ENCODE data around the gene NSD1. TPM values are rescaled to one million over a fixed set of nuclear protein-coding genes. Genes with fewer than 3 reads are reported as not detected.

The NSD1 gene
- total and polyA plus RNA-seq, 10 of the 15 experiments (the other 5 are each of a cell fraction or from before 2014, with no cell fraction given), result 7.0 to 57.9 (median 30.4) TPM

DNA sequence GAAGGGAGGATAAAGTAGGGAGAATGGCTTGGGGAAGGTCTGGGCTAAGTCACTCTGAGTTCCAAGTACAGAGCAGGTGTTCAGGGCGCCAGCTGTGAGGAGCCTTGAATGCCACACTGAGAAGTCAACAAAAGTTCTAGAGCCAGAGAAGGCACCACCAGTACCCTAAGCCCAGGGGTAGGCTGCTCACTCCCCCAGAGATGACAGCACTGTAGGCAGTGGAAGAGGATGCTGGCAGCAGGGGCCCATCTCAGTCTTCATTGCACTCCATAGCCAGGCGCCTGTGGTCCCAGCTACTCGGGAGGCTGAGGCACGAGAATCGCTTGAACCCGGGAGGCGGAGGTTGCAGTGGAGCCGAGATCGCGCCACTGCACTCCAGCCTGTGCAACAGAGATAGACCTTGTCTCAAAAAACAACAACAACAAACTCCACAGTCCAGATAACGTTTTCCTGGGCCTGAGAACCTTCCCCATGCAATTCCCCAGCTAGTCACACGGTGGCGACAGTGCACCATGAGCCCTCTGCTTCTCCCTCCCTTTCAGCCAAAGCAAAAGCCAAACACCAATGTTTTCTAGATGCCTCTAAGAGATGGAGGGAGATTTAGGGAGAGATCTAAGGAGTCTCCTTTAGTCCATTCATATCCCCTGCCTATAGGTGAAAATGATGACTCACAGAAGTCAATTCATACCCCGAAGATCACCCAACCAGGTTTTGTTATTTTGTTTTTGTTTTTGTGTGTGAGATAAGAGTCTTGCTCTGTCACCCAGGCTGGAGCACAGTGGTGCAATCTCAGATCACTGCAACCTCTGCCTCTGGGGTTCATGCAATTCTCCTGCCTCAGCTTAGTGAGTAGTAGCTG lies 19.8 kb upstream of the NSD1 start:
- in situ Hi-C loops (cut with MboI), result loop anchor here (5.0 kb wide), 1 partner anchor 461 kb away; no protein-coding TSS in a partner anchor
- ChIA-PET CTCF (interaction anchor here (0.6 to 8.0 kb wide), 65 partner anchors 8 to 455 kb away, joined by 3 to 159 read pairs (median 4); partner anchors contain the start of genes FGFR4, PRELID1 and RAB24), POLR2A (interaction anchor here (0.6 to 1.7 kb wide), 4 partner anchors 20 to 188 kb away, joined by 3 to 4 read pairs (median 4); partner anchors contain the start of gene NSD1), RAD21 (ENCODE audit: unreplicated experiment) (interaction anchor here (0.5 to 5.8 kb wide), 29 partner anchors 10 to 724 kb away, joined by 3 to 77 read pairs (median 5); no protein-coding TSS in a partner anchor), SMC1A (ENCODE audit: uncharacterized antibody, unreplicated experiment) (interaction anchor here (0.6 to 6.6 kb wide), 31 partner anchors 11 to 453 kb away, joined by 3 to 70 read pairs (median 5); no protein-coding TSS in a partner anchor)
- DNase-seq (ENCODE audit: low read depth, low spot score), result peak; percentile 55
- Histone ChIP-seq H2AFZ (ENCODE audit: control insufficient read depth, low read depth, low read length) (peak overlapping the region; percentile 83), H3K36me3 (ENCODE audit: control insufficient read depth in 2 of 2, insufficient read depth in 2 of 2, low read length in 1 of 2) (no peaks in the 10 kb centered on the region), H3K79me2 (ENCODE audit: control insufficient read depth, insufficient read depth, low read length) (no peaks in the 10 kb centered on the region), H3K27me3 (replicated peaks in 1 of 2; ENCODE audit: control insufficient read depth in 2 of 2, insufficient read depth in 2 of 2, low read length in 1 of 2) (no peaks in the 10 kb centered on the region), H3K27ac (ENCODE audit: control insufficient read depth, insufficient read depth) (no peak overlapping the region), H3K4me2 (ENCODE audit: control insufficient read depth, insufficient read depth) (no peak overlapping the region; the same call in 1 of the 2 replicates), H3K9me3 (replicated peaks; ENCODE audit: control insufficient read depth, insufficient read depth, low read length) (no peaks in the 10 kb centered on the region), H3K4me1 (ENCODE audit: control insufficient read depth, insufficient read depth, low read length) (peaks cover 3% of the 10 kb centered on the region; the same call in 1 of the 2 replicates), H3K9ac (ENCODE audit: control insufficient read depth, insufficient read depth, low read length) (no peak overlapping the region), H3K4me3 (no peak overlapping the region), H4K20me1 (ENCODE audit: control insufficient read depth, insufficient read depth) (no peaks in the 10 kb centered on the region)
- BruUV-seq (replicated peaks), result no TSS peak
- 15% methylated on average over 14 of the region's 14 CpGs for WGBS (ENCODE audit: insufficient coverage, insufficient replicate concordance, low lambda C conversion rate, missing lambda C conversion rate)
- peak; percentile 97 for FAIRE-seq
- peak; percentile 81 for ATAC-seq
- intact Hi-C loops (cut with micrococcal nuclease; ENCODE audit: unreplicated experiment), result loop anchor here (2.0 to 10.0 kb wide), 7 partner anchors 124 to 453 kb away; partner anchors contain the start of genes DOK3, PRELID1 and RAB24
- peak; percentile 75 for TF ChIP-seq YY1 (IDR thresholded peaks at IDR 0.05; ENCODE audit: low read depth, low read length)
- TF ChIP-seq WRNIP1 (IDR thresholded peaks at IDR 0.05; ENCODE audit: borderline replicate concordance, low read depth, low read length), result peak; percentile 87; the same call in 1 of the 2 replicates
- TF ChIP-seq, protein P1, sequence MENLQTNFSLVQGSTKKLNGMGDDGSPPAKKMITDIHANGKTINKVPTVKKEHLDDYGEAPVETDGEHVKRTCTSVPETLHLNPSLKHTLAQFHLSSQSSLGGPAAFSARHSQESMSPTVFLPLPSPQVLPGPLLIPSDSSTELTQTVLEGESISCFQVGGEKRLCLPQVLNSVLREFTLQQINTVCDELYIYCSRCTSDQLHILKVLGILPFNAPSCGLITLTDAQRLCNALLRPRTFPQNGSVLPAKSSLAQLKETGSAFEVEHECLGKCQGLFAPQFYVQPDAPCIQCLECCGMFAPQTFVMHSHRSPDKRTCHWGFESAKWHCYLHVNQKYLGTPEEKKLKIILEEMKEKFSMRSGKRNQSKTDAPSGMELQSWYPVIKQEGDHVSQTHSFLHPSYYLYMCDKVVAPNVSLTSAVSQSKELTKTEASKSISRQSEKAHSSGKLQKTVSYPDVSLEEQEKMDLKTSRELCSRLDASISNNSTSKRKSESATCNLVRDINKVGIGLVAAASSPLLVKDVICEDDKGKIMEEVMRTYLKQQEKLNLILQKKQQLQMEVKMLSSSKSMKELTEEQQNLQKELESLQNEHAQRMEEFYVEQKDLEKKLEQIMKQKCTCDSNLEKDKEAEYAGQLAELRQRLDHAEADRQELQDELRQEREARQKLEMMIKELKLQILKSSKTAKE (IDR thresholded peaks at IDR 0.05; ENCODE audit: low read depth, poor library complexity, severe bottlenecking), result peak; percentile 20
- peak; percentile 100 for TF ChIP-seq RAD21 (IDR thresholded peaks at IDR 0.05; ENCODE audit: insufficient read depth, low read depth, low read length)
- 0 out of 2 replicates have a peak, but pooled peaks have one; percentile 79 for TF ChIP-seq RB1 (IDR thresholded peaks at IDR 0.05; ENCODE audit: borderline replicate concordance)
- peak; percentile 94 for TF ChIP-seq SMC3 (IDR thresholded peaks at IDR 0.05; ENCODE audit: borderline replicate concordance, low read length)
- TF ChIP-seq ZNF24 (IDR thresholded peaks at IDR 0.05), result no peak
- 0 out of 2 replicates have a peak, but pooled peaks have one; percentile 43 for TF ChIP-seq NBN (IDR thresholded peaks at IDR 0.05)
- TF ChIP-seq SMARCA5 (IDR thresholded peaks at IDR 0.05), result peak; percentile 42; the same call in 1 of the 2 replicates
- TF ChIP-seq, protein P2, sequence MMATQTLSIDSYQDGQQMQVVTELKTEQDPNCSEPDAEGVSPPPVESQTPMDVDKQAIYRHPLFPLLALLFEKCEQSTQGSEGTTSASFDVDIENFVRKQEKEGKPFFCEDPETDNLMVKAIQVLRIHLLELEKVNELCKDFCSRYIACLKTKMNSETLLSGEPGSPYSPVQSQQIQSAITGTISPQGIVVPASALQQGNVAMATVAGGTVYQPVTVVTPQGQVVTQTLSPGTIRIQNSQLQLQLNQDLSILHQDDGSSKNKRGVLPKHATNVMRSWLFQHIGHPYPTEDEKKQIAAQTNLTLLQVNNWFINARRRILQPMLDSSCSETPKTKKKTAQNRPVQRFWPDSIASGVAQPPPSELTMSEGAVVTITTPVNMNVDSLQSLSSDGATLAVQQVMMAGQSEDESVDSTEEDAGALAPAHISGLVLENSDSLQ (IDR thresholded peaks at IDR 0.05), result no peak
- TF ChIP-seq, protein P3, sequence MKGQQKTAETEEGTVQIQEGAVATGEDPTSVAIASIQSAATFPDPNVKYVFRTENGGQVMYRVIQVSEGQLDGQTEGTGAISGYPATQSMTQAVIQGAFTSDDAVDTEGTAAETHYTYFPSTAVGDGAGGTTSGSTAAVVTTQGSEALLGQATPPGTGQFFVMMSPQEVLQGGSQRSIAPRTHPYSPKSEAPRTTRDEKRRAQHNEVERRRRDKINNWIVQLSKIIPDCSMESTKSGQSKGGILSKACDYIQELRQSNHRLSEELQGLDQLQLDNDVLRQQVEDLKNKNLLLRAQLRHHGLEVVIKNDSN (IDR thresholded peaks at IDR 0.05; ENCODE audit: borderline replicate concordance, extremely low read length, insufficient read depth, low read depth, low read length), result no peak
- TF ChIP-seq, protein P4, sequence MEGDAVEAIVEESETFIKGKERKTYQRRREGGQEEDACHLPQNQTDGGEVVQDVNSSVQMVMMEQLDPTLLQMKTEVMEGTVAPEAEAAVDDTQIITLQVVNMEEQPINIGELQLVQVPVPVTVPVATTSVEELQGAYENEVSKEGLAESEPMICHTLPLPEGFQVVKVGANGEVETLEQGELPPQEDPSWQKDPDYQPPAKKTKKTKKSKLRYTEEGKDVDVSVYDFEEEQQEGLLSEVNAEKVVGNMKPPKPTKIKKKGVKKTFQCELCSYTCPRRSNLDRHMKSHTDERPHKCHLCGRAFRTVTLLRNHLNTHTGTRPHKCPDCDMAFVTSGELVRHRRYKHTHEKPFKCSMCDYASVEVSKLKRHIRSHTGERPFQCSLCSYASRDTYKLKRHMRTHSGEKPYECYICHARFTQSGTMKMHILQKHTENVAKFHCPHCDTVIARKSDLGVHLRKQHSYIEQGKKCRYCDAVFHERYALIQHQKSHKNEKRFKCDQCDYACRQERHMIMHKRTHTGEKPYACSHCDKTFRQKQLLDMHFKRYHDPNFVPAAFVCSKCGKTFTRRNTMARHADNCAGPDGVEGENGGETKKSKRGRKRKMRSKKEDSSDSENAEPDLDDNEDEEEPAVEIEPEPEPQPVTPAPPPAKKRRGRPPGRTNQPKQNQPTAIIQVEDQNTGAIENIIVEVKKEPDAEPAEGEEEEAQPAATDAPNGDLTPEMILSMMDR (IDR thresholded peaks at IDR 0.05 in 2 of 3, conservative IDR thresholded peaks at IDR 0.05 in 1 of 3; ENCODE audit: control insufficient read depth in 2 of 3, extremely low read depth in 1 of 3, insufficient read depth in 1 of 3, low read depth in 3 of 3, low read length in 3 of 3), result peak; percentile 99 to 100 (median 99); a peak in 5 of 6 replicates
- TF ChIP-seq FOXK2 (IDR thresholded peaks at IDR 0.05), result no peak
- peak; percentile 54 for TF ChIP-seq SP1 (IDR thresholded peaks at IDR 0.05; ENCODE audit: low read depth, low read length)
- TF ChIP-seq IRF4 (IDR thresholded peaks at IDR 0.05; ENCODE audit: low read depth, low read length), result peak; percentile 70
- no peak for TF ChIP-seq FOXM1 (IDR thresholded peaks at IDR 0.05; ENCODE audit: low read depth, low read length)
